Skin of body (tissue), 2 donors: Measurements from ENCODE around the gene AKAP6. TPM values are rescaled to one million over a fixed set of nuclear protein-coding genes. Genes with fewer than 3 reads are reported as not detected.

ENCODE experiments used
- DNase-seq: peaks from one replicate; lab custom pipeline; 2025; lab: John Stamatoyannopoulos, UW
- total RNA-seq: library from RNA; depleted of rRNA; stranded (reverse); fragments of >200 nt; gene quantifications from one replicate; pipeline ENCODE4 v1.2.3, GENCODE V29; 2014

Gene AKAP6
- total RNA-seq, 1 donor from 2014 or later = 21.8 TPM

DNA sequence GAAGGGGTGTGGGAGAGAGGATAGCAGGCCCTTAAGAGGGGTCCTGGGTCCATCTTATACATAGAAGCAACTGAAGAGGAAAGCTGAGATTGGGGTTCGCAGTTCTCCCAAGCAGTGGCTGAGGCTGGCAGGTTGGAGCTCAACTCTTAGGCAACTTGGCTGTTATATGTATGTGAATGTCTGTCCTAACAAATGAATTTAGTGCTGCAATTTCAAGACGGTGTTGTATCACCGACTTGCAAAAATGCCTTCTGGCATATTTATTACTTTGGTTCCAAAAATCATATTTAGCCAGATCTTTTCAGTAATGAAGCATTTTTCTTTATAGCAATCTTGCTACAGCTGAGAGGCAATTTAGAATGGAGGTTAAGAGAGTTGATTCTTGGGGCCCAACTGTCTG is 148.3 kb downstream of the AKAP6 start:
- no peak for DNase-seq

GRCh38 chr14:32478050-32478449 is 149.0 kb downstream of the AKAP6 start:
- DNase-seq = peak; percentile 91

- no peak for DNase-seq
These were observed 151.2 kb downstream of the AKAP6 start for GRCh38 chr14:32480337-32480736.

DNA sequence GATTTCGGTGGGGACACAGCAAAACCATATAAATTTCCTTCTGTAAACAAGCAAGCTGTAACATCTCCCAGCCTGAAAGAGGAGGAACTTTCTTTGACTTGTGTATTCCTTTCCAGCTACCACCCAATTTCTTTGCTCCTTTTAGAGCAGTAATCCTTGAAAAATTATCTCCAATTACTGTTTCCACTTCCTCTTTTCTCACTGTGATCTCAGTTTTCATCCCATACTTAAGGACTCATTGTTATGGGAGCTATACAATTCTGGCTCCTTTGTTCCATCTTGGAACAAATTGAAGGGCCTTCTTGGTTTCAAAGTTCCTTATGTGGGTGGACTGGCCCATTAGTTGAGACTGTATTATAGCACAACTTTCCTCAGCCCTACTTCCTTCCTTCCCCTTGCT is 152.6 kb downstream of the AKAP6 start:
- DNase-seq = no peak

GRCh38 chr14:32491416-32492016 is 162.4 kb downstream of the AKAP6 start:
- no peak for DNase-seq

DNA sequence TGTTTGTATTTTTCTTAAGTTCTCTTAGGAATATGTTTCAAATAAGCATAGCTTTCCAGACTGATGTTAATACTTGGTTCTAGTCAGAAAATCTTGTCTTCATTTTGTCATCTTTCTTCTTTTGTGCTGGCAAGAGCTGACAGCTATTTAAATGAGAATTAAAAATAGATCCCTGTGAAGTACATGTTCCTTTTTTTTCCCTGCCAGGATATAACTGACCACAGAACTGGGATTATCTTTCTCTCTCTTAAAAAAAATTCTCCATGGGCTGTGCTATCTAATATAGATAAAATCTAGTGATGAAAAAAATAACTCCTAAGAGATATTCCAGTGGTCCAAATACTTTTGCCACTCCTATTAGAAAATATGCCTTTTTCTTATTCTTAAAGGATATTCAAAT is 163.4 kb downstream of the AKAP6 start:
- DNase-seq = no peak

GRCh38 chr14:32494609-32495434 is 165.7 kb downstream of the AKAP6 start:
- DNase-seq = peak; percentile 59

DNA sequence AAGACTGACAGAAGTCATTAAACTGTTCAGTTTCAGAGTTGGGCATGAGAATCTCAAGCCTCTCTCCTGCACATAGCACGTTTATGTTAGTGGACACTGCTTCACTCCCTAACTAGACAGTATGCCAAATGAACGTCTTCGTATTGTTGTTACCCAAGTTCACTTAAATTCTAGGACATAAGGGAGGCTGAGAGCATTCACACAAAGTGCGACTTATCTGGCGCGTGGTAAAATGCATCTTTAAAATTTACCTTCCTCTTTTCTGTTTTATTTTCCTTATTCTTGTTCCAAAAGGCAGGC is 166.3 kb downstream of the AKAP6 start:
- DNase-seq = no peak

GRCh38 chr14:32497248-32497647 is 168.2 kb downstream of the AKAP6 start:
- no peak for DNase-seq

- DNase-seq = no peak
These were observed 178.2 kb downstream of the AKAP6 start for GRCh38 chr14:32507029-32507984.

DNA sequence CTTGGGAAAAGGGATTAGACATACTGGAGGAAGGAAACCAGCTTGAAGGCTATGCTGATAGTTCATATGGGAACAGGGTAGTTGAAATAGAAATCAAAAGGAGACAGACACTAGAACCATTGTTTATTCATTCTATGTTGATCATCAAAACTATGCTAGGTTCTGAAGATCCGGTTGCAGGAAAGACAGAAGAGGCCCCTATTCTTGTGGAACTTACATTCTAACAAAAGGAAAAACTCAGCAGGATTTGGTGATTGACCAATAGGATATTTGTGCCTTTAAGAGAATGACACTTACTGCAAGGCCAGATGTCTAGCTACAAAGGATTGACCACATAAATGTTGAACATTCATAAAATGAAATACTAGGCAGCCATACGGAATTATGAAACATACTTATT is 179.2 kb downstream of the AKAP6 start:
- DNase-seq = no peak

DNA sequence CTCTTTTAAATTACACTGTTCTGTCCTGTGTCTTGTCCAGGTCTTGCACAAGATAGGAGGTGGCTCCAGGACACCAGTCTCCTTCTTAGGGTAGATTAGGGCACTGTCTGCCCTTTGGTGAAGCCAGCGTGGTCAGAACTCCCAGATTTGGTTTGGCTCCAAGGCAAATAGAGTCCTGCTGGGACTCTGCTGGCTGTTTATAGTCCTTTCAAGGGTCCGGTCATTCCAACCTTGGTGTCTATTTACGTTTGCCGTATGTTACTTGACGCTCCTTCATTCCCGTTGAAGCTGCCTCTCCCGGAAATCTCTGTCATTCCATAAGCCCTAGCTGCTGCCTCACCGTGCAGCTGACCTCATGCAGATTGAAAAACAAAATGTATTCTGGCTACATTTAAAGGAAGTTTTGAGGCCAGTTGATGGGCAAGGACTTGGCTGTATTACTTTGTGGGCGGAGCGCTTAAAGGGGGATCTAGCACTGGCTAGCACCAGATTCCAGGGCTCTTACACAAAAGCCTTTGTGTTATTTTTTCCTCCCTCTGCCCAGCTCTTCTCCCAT is 180.6 kb downstream of the AKAP6 start:
- DNase-seq = peak; percentile 21

- no peak for DNase-seq
These were observed 181.7 kb downstream of the AKAP6 start for GRCh38 chr14:32510815-32511214.

DNA sequence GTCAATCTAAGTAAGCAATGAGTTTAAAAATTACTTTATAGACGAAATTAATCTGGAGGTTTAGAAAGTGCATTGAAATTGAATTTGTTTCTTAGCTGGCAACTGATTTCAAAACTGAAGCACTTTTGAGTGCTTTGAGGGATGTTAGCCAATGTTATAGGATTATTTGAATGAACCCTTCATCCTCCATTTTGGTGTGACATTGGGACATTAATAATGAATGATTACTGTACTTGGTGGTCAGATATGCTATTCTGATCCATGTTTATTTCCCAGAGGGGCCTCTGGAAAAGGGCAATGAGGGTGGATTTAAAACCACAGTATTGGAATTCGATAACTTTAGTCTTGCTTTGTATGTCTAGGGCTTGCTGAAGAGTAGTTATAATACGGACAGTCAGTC is 183.2 kb downstream of the AKAP6 start:
- no peak for DNase-seq

GRCh38 chr14:32512813-32513212 is 183.7 kb downstream of the AKAP6 start:
- DNase-seq = no peak

DNA sequence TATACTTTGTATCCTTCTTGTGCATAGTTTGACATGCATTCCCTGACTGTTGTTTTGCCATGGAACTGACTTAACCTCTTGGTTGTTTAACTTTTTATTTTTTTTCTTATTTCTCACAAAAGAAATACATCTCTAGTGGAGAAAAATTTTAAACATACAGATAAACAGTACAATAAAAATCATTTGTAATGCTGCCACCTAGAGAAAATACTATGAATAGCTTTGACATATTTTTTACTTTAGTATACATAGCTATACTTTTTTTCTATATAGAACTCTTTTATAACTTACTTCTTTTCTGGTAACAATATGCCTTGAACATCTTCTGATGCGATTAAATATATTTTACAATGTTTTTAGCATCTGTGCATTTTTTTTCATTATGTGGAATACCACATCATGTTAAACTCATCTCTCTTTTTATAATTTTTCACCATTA is 184.5 kb downstream of the AKAP6 start:
- peak; percentile 30 for DNase-seq

DNA sequence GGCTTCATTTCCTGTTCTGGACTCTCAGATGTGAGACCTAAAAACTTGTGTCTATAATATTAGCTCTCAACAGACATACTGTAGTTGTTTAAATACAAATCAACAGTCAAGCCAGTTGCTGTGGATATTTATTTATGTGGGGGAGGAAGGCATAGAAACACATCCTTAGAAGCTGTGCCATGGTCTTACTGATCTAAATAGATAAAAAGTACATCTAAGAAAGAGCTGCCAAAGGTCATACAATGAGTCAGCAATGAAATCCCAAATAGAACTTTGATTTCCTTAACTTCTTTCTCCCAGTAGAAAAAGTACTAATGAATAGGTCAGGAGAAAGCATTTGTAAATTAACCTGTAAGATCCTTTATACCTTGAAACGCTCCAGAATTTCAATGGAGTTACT is 185.1 kb downstream of the AKAP6 start:
- no peak for DNase-seq

GRCh38 chr14:32514681-32515080 is 185.6 kb downstream of the AKAP6 start:
- no peak for DNase-seq

DNA sequence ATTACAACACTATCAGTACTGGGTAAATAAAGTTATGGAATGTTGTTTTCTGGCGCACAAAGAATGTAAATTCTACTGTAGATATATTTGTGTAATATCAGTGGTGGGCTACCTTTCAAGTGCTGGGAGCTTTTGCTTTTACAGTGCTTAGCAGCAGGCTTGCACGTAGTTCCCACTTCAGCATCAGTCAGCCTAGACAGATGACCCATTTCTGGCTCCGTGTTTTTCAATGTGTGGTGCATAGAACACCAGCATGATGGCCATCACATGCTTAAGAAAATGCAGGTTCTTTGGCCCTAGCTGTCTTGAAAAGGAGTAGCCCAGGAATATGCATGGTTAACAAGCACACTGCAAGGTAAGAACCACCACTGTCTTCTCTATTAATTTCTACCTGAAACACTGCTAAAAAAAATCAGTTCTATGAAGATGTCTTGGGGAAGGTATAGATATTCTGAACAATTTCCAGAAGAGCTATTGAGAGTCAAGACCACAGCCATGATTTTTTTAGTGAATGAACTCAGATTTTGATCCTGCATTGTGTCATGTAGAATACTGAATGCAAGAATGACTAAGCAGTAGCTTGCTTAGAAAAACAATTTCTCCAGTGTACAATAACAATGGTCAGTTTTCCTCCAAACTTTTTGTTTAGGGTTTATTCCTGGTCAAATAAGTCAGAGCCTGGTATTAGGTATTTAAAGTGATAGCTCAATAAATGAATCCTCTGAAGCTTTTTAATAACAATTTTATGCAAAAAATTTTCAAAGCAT is 195.7 kb downstream of the AKAP6 start:
- DNase-seq = no peak

GRCh38 chr14:32525591-32525990 is 196.5 kb downstream of the AKAP6 start:
- no peak for DNase-seq

- DNase-seq = no peak
These were observed 201.7 kb downstream of the AKAP6 start for GRCh38 chr14:32530800-32531199.
